Endothelial cell of hepatic sinusoid (primary cell): ENCODE data around the gene ITPR1.

ENCODE experiments used
- in situ Hi-C: cut with HindIII; loops from 2 replicates; pipeline ENCODE4 v1.10.0; 2017; ENCODE audit warnings: low sequenced_read_pairs

The ITPR1 gene

GRCh38 chr3:4633078-4634004 is 140.2 kb downstream of the ITPR1 start:
- in situ Hi-C loops, result no loop called here

- in situ Hi-C loops, result no loop called here
Observed at GRCh38 chr3:4634894-4635293, 141.7 kb downstream of the ITPR1 start.

GRCh38 chr3:4637265-4637664 is 144.1 kb downstream of the ITPR1 start:
- in situ Hi-C loops, result no loop called here

- in situ Hi-C loops, result no loop called here
Observed at GRCh38 chr3:4641863-4642563, 148.9 kb downstream of the ITPR1 start.

- in situ Hi-C loops, result no loop called here
Observed at GRCh38 chr3:4642611-4643010, 149.5 kb downstream of the ITPR1 start.

- in situ Hi-C loops, result no loop called here
Observed at GRCh38 chr3:4643904-4644547, 150.9 kb downstream of the ITPR1 start.

GRCh38 chr3:4644951-4645350 is 151.8 kb downstream of the ITPR1 start:
- in situ Hi-C loops, result no loop called here

- in situ Hi-C loops, result no loop called here
Observed at GRCh38 chr3:4645468-4645867, 152.3 kb downstream of the ITPR1 start.

- in situ Hi-C loops, result no loop called here
Observed at GRCh38 chr3:4647411-4647810, 154.3 kb downstream of the ITPR1 start.

- in situ Hi-C loops, result no loop called here
Observed at GRCh38 chr3:4655145-4656045, 162.2 kb downstream of the ITPR1 start.

- in situ Hi-C loops, result no loop called here
Observed at GRCh38 chr3:4656059-4656458, 162.9 kb downstream of the ITPR1 start.

- in situ Hi-C loops, result no loop called here
Observed at GRCh38 chr3:4656626-4657328, 163.6 kb downstream of the ITPR1 start.

- in situ Hi-C loops, result no loop called here
Observed at GRCh38 chr3:4660936-4661335, 167.8 kb downstream of the ITPR1 start.

- in situ Hi-C loops, result no loop called here
Observed at GRCh38 chr3:4664412-4664811, 171.3 kb downstream of the ITPR1 start.

- in situ Hi-C loops, result no loop called here
Observed at GRCh38 chr3:4665197-4665596, 172.0 kb downstream of the ITPR1 start.

GRCh38 chr3:4666071-4666470 is 172.9 kb downstream of the ITPR1 start:
- in situ Hi-C loops, result no loop called here

GRCh38 chr3:4670352-4670751 is 177.2 kb downstream of the ITPR1 start:
- in situ Hi-C loops, result no loop called here

GRCh38 chr3:4672725-4673275 is 179.7 kb downstream of the ITPR1 start:
- in situ Hi-C loops, result no loop called here

- in situ Hi-C loops, result no loop called here
Observed at GRCh38 chr3:4674216-4674615, 181.1 kb downstream of the ITPR1 start.

GRCh38 chr3:4675704-4676103 is 182.6 kb downstream of the ITPR1 start:
- in situ Hi-C loops, result no loop called here
